Osteocyte (in vitro differentiated cells): ENCODE results near the gene FBXO34. TPM values are rescaled to one million over a fixed set of nuclear protein-coding genes. Genes with fewer than 3 reads are reported as not detected.
"Not testable (repeated sequence)": the region's sequence is repeated elsewhere in the genome, so short reads cannot be mapped to it uniquely, and the experiment has no call there.

Experiments used
- DNase-seq: peaks from one replicate; pipeline ENCODE4 v3.0.0; 2021; ENCODE audit warnings: mixed read lengths; ENCODE audit not compliant: unreplicated experiment; ENCODE audit errors: extremely low spot score
- H3K27ac Mint-ChIP-seq: one replicate; pipeline ENCODE4 v1.8.0; 2021; ENCODE audit warnings: mild to moderate bottlenecking, mixed read lengths; ENCODE audit not compliant: unreplicated experiment
- H3K27me3 Mint-ChIP-seq: one replicate; pipeline ENCODE4 v1.8.0; 2021; ENCODE audit warnings: mixed read lengths; ENCODE audit not compliant: unreplicated experiment
- H3K36me3 Mint-ChIP-seq: one replicate; pipeline ENCODE4 v1.8.0; 2021; ENCODE audit warnings: mixed read lengths; ENCODE audit not compliant: unreplicated experiment
- H3K4me1 Mint-ChIP-seq: one replicate; pipeline ENCODE4 v1.8.0; 2021; ENCODE audit warnings: mixed read lengths; ENCODE audit not compliant: unreplicated experiment
- H3K4me3 Mint-ChIP-seq: one replicate; pipeline ENCODE4 v1.8.0; 2021; ENCODE audit warnings: mild to moderate bottlenecking, moderate library complexity, mixed read lengths; ENCODE audit not compliant: unreplicated experiment
- H3K9me3 Mint-ChIP-seq: one replicate; pipeline ENCODE4 v1.8.0; 2021; ENCODE audit warnings: mixed read lengths; ENCODE audit not compliant: unreplicated experiment
- CTCF ChIP-seq: fragments of 200-600 bp; sonication (generic); IDR thresholded peaks from 2 replicates; pipeline ENCODE4 v1.5.0; 2021; ENCODE audit warnings: antibody characterized with exemption, mild to moderate bottlenecking, moderate library complexity
- total RNA-seq: library from RNA; stranded (reverse); gene quantifications from 2 replicates; pipeline ENCODE4 v1.2.1, GENCODE V29; 2021

Gene FBXO34
- total RNA-seq, 1 donor from 2014 or later, result 16.4 TPM

DNA sequence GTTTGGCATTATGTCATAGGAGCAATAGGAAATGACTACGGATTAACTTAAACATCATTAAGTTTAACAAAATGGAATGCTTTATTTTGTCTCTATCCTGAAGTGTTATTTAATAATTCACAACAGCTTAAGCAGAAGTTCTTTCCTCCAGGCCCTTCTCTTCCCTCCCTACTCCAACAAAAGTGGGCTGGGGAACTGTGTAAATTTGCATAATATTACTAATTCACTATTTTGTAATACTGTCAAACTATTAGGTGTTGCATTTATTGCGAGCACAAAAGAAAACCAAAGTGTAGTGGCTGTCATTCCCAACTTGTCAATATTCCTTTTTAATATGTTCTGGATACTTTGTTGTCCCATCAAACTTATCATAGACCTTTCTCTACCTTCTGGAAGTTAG lies 70.6 kb downstream of the FBXO34 start:
- H3K4me1 Mint-ChIP-seq, result peaks cover 6% of the 10 kb centered on the region
- no peaks in the 10 kb centered on the region for H3K9me3 Mint-ChIP-seq
- H3K4me3 Mint-ChIP-seq, result no peak overlapping the region
- no peak overlapping the region for H3K27ac Mint-ChIP-seq
- DNase-seq, result no peak
- no peak for TF ChIP-seq CTCF
- no peaks in the 10 kb centered on the region for H3K27me3 Mint-ChIP-seq
- no peaks in the 10 kb centered on the region for H3K36me3 Mint-ChIP-seq

- peak; percentile 23 for DNase-seq
- H3K27ac Mint-ChIP-seq, H3K27me3 Mint-ChIP-seq, H3K4me3 Mint-ChIP-seq, H3K36me3 Mint-ChIP-seq, H3K9me3 Mint-ChIP-seq, H3K4me1 Mint-ChIP-seq: not testable (repeated sequence)
These were observed 73.5 kb downstream of the FBXO34 start for GRCh38 chr14:55344582-55345163.

DNA sequence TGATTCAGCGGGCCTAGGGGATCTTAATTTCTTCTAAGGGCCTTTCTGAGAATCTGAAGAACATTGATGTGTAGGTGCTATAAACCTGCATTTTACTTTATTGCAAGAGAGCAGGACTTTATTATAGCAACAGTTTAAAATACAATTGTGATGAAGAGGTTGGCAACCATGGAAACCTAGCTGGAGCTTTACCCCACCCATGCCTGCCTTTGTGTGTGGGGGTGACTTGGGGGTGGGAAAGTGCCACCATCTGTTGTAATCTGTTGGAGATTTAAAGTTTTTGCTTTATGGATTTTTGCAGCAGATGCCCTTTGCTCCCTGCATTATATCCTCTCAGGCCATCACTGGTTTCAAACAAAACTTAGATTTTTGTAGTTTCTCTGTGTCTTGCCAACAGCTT lies 75.8 kb downstream of the FBXO34 start:
- Mint-ChIP-seq H3K9me3 (no peaks in the 10 kb centered on the region), H3K4me1 (peaks cover 2% of the 10 kb centered on the region), H3K27me3 (no peaks in the 10 kb centered on the region), H3K36me3 (peaks cover 8% of the 10 kb centered on the region), H3K27ac (no peak overlapping the region), H3K4me3 (no peak overlapping the region)
- peak; percentile 8 for DNase-seq
- no peak for TF ChIP-seq CTCF

DNA sequence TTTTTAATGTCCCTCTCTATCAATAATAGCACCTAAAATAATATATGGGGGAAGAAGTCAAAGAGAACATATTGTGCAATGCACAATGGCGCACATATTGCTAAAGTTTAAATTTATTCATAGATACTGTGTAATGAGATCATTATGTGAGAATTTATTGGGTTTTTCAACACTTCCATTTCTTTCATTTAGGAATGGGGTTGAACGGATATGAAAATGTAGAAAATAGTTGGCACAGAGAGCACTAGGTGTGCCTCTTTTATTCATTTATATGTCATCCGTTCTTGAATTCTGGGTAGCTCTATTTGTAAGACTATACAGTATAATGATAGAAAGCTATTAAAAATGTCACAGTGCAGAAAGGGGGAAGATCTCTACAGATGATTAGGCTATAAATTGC lies 76.5 kb downstream of the FBXO34 start:
- Mint-ChIP-seq H3K4me1 (peaks cover 2% of the 10 kb centered on the region), H3K27ac (no peak overlapping the region), H3K27me3 (no peaks in the 10 kb centered on the region), H3K36me3 (peaks cover 11% of the 10 kb centered on the region), H3K4me3 (no peak overlapping the region), H3K9me3 (no peaks in the 10 kb centered on the region)
- no peak for TF ChIP-seq CTCF
- no peak for DNase-seq

GRCh38 chr14:55348766-55349453 lies 77.7 kb downstream of the FBXO34 start:
- Mint-ChIP-seq H3K27ac (no peak overlapping the region), H3K27me3 (no peaks in the 10 kb centered on the region), H3K4me3 (no peak overlapping the region), H3K4me1 (peaks cover 2% of the 10 kb centered on the region), H3K9me3 (no peaks in the 10 kb centered on the region), H3K36me3 (peaks cover 11% of the 10 kb centered on the region)
- peak; percentile 7 for DNase-seq
- no peak for TF ChIP-seq CTCF
